SU-DHL-6 (cell line): Measurements from ENCODE around the gene INO80E.

Source experiments
- EZH2phosphoT487 ChIP-seq: fragments of 200-600 bp; sonication (generic), shearing (Covaris generic); conservative IDR thresholded peaks from 2 replicates; pipeline ENCODE4 v1.6.1; 2018; ENCODE audit warnings: mild to moderate bottlenecking, antibody characterized with exemption, low read length, moderate library complexity, mixed read lengths
- TF ChIP-seq, protein P1 (sequence below): fragments of 200-600 bp; sonication (generic); IDR thresholded peaks from one replicate; pipeline ENCODE4 v1.5.1; 2017; ENCODE audit warnings: antibody characterized with exemption, mild to moderate bottlenecking, low read length, moderate library complexity; ENCODE audit not compliant: insufficient read depth, poor library complexity, severe bottlenecking

GRCh38 chr16:29978564-29979270 lies 17.3 kb upstream of the INO80E start:
- TF ChIP-seq, protein P1, sequence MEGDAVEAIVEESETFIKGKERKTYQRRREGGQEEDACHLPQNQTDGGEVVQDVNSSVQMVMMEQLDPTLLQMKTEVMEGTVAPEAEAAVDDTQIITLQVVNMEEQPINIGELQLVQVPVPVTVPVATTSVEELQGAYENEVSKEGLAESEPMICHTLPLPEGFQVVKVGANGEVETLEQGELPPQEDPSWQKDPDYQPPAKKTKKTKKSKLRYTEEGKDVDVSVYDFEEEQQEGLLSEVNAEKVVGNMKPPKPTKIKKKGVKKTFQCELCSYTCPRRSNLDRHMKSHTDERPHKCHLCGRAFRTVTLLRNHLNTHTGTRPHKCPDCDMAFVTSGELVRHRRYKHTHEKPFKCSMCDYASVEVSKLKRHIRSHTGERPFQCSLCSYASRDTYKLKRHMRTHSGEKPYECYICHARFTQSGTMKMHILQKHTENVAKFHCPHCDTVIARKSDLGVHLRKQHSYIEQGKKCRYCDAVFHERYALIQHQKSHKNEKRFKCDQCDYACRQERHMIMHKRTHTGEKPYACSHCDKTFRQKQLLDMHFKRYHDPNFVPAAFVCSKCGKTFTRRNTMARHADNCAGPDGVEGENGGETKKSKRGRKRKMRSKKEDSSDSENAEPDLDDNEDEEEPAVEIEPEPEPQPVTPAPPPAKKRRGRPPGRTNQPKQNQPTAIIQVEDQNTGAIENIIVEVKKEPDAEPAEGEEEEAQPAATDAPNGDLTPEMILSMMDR: no peak
- TF ChIP-seq EZH2phosphoT487: no peak
